Aorta (tissue), 5 donors: ENCODE results near the gene ASB15. TPM values are rescaled to one million over a fixed set of nuclear protein-coding genes. Genes with fewer than 3 reads are reported as not detected.

ENCODE experiments used
- ATAC-seq: fragments of 200-7000 bp; cut with Tn5 transposase; one replicate; pipeline ENCODE4 v1.9.1; 2022; ENCODE audit warnings: moderate library complexity; ENCODE audit not compliant: low FRiP score
- DNase-seq, 2 donors: peaks; one replicate each; pipeline ENCODE4 v3.0.0-alpha.2; 2020
- H3K27ac ChIP-seq, 2 donors: one replicate each; pipeline ENCODE4 v1.5.1; 2013; ENCODE audit warnings: low read length in 2 of 2, mild to moderate bottlenecking in 2 of 2, moderate library complexity in 2 of 2, control low read depth in 1 of 2, inconsistent platforms in 1 of 2, low read depth in 1 of 2
- H3K27me3 ChIP-seq, 2 donors: one replicate each; pipeline ENCODE4 v1.6.1; 2013; ENCODE audit warnings: control low read depth in 1 of 2, low read length in 1 of 2, mild to moderate bottlenecking in 1 of 2, moderate library complexity in 1 of 2; ENCODE audit not compliant: insufficient read depth in 2 of 2, control insufficient read depth in 1 of 2
- H3K36me3 ChIP-seq, 2 donors: one replicate each; pipeline ENCODE4 v1.6.1; 2013; ENCODE audit warnings: control low read depth in 1 of 2, low read length in 1 of 2, mild to moderate bottlenecking in 1 of 2; ENCODE audit not compliant: insufficient read depth in 2 of 2, control insufficient read depth in 1 of 2
- H3K4me1 ChIP-seq, 2 donors: one replicate each; pipeline ENCODE4 v1.6.1; 2013; ENCODE audit warnings: low read length in 2 of 2, control low read depth in 1 of 2, mild to moderate bottlenecking in 1 of 2, moderate library complexity in 1 of 2; ENCODE audit not compliant: insufficient read depth in 2 of 2, control insufficient read depth in 1 of 2
- H3K4me3 ChIP-seq, 2 donors: one replicate each; pipeline ENCODE4 v1.5.1; 2013; ENCODE audit warnings: low read length in 2 of 2, control low read depth in 1 of 2, mild to moderate bottlenecking in 1 of 2
- H3K9me3 ChIP-seq: one replicate; pipeline ENCODE4 v1.6.1; 2013; ENCODE audit warnings: mild to moderate bottlenecking, low read length; ENCODE audit not compliant: control insufficient read depth
- whole genome bisulfite sequencing, 2 donors: extraction: QIAGEN DNeasy Blood & Tissue Kit; methylation state at CpG; one replicate each; pipeline ENCODE4 v1.1.7; 2013; 5-methylcytosine and 5-hydroxymethylcytosine counted together
- intact Hi-C, 2 donors: fragments of 100-400 bp; cut with DNase I; formaldehyde crosslinking; loops; one replicate each; pipeline versions ENCODE4 v1.14.2 to v1.15.0; 2022
- polyA plus RNA-seq, 2 donors: library from polyadenylated mRNA; stranded (reverse); fragments of 200-250 nt; gene quantifications; one replicate each; pipeline ENCODE4 v1.2.3, GENCODE V29; 2013
- total RNA-seq, 2 donors: library from RNA; stranded (reverse); fragmentation: NEBNext Ultra II Directional; extraction: Animal tissue kit (Norgen Biotek cat#: 25700); gene quantifications; one replicate each; pipeline ENCODE4 v1.2.1, GENCODE V29; 2021
- donor health status: healthy with polysubstance abuse.
- donor health status: Bipolar disorder and iron deficiency.
- donor health status: DM: no; HTN: no; CAD: no.
- donor health status: DM: no; HTN: no; CAD: no.
- donor health status: DM: yes; HTN: yes; CAD: no.

Gene ASB15
- total and polyA plus RNA-seq, 4 donors, result 0.13 TPM; not detected in 3

DNA sequence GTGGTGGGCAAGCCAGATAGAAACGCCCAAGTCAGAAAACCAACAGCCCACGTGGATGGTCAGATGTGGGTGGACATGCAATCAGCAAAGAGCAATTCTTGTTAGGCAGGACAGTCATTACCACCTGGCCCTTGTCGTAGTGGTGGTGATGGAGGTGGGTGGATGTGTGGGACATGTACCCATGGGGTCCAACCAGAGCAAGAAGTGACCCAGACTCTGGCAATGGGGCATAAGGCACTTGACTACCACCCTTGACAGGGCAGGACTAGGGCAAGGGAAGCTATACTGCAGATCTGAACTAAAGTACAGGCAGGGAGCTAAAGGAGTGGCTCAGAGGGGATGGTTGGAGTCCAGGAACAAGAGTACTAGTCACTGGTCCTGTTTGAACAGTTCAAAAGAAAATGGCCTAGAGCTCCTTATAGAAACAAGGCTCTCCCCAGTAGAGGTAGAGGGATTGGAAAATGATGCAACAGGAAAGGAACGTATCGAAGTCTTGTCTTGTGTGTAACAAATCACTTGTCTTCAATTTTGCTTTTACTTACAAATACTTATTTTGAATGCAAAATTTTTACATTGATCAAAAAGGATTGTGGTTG is 71.6 kb downstream of the ASB15 start:
- H3K36me3 ChIP-seq, result no peaks in the 10 kb centered on the region
- H3K9me3 ChIP-seq, result no peaks in the 10 kb centered on the region
- no peak overlapping the region for H3K4me3 ChIP-seq
- intact Hi-C loops, result no loop called here
- no peaks in the 10 kb centered on the region for H3K27me3 ChIP-seq
- 92 to 93% methylated on average over 5 of the region's 5 CpGs for WGBS, 2 donors
- no peak overlapping the region for H3K27ac ChIP-seq
- DNase-seq (no peak), ATAC-seq (no peak)
- no peaks in the 10 kb centered on the region for H3K4me1 ChIP-seq

DNA sequence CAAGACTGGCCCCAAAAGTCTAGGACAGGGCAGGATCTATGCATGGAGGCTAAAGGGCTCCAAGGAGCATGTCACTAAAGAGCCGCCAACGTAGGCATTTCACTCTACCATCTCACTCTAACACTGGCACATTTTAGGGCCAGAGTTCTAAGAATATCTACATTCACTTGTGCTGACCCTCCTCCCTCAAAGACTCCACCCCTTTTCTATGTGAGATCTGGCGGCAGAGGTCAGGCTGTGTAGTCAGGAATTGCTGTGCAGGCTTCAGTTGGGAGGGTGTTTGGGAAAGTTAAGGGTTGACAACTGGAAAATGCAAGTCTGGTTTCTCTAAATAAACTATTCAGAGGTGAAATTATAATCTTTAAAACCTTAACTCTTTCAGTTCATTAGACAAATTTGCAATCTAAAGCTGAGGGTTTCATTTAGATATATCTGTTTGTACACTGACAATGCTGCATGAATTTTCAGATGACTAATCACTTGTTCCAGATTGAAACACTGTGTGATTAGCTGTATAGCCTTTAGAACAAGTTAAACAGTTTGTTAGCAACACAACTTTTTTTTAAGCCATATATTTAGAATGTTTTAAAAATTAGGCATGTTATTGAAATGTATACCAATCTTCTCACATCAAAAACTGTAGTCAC is 72.3 kb downstream of the ASB15 start:
- 56 to 65% methylated on average over 3 of the region's 3 CpGs for WGBS, 2 donors
- no peaks in the 10 kb centered on the region for H3K36me3 ChIP-seq
- no peak overlapping the region for H3K27ac ChIP-seq
- H3K4me1 ChIP-seq, result no peaks in the 10 kb centered on the region
- H3K27me3 ChIP-seq, result no peaks in the 10 kb centered on the region
- DNase-seq, result no peak
- ATAC-seq, result no peak
- no peak overlapping the region for H3K4me3 ChIP-seq
- intact Hi-C loops, result no loop called here
- no peaks in the 10 kb centered on the region for H3K9me3 ChIP-seq

DNA sequence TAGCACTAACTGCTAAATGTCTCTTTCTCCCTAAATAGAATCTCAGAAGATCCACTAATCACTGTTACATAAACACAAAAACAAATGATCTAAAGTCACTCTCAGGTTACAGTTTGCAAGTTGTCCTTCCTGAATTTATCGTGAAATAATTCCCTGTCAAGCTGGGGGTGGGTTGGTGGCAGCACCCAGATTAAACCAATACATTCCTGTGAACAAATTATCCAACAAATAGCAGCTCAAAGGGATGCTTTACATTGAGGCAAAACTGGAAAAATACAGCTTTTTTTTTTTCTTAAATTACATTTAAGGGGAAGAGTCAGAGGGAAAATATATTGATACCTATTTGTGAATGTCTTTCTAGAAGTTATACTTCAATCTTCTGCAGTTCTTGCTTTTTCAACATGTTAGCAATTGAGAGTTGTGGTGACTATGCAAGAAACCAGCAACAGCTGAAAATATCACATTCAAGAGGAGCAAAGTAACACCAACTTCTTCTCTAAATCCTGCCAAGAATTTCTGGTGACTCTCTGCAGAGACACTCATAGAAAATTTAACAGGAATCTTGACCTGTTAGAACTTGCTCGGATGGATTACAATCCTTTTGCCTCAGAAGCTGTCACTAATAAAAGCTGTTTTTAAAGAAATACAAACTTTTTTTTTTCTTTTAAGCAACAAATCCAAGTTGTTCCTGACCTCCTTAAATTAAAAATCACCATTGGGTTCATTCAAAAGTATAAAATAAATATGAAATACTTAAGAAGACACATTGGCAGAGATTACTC is 73.0 kb downstream of the ASB15 start:
- 19% methylated on average over 2 of the region's 2 CpGs for WGBS, 2 donors

DNA sequence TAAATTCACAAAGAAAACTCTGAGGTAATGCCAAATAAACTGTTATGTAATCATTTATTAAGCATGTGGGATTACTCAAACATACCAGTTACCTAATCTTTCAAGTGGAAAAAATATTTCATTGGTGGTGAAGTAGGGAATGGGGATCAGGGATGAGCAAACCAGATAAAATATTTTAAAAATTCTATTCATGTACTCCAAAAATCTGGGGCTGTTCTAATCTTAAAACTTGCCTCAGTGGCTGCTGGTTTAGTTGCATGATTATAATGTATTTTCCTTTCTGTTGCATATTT is 73.5 kb downstream of the ASB15 start:
- H3K27ac ChIP-seq, result no peak overlapping the region
- H3K9me3 ChIP-seq, result no peaks in the 10 kb centered on the region
- no peaks in the 10 kb centered on the region for H3K27me3 ChIP-seq
- intact Hi-C loops, result no loop called here
- H3K36me3 ChIP-seq, result no peaks in the 10 kb centered on the region
- no peak for DNase-seq
- no peaks in the 10 kb centered on the region for H3K4me1 ChIP-seq
- H3K4me3 ChIP-seq, result no peak overlapping the region
- ATAC-seq, result no peak

More for the DNA sequence above, 73.0 kb downstream of the ASB15 start:
- Histone ChIP-seq H3K9me3 (no peaks in the 10 kb centered on the region), H3K27ac (no peak overlapping the region), H3K4me3 (no peak overlapping the region), H3K4me1 (no peaks in the 10 kb centered on the region), H3K36me3 (no peaks in the 10 kb centered on the region), H3K27me3 (no peaks in the 10 kb centered on the region)
- intact Hi-C loops, result no loop called here
- DNase-seq (no peak), ATAC-seq (peak; percentile 13)

DNA sequence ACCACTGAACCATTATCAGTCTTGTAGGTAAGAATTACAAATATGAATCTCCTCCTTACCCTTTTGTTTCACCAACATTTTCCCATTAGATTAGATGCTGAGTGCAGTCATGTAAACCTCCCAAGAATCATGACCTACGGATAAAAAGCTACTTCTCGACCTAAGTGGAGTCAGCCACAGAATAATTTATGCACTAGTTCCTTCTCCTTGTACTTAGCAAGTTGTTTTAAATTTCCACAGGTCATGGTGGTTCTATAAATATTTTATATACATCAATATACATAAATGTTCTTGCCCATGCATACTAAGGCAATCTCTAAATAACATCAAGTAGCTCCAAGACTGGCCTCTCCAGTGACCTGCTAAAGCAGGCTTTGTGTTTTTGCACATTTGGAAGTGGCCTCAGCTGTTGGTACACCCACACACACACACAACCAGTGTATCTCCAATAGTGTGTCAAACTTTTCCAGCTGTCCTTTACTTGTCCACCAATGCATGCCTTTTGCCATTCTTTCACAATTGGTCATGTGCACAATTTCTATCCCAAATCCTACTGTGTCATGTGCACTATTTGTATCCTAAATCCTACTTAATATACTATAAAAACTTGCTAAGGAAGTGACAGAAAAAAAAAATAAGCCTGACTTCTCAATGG is 75.6 kb downstream of the ASB15 start:
- H3K27ac ChIP-seq, result no peak overlapping the region
- intact Hi-C loops, result no loop called here
- no peaks in the 10 kb centered on the region for H3K27me3 ChIP-seq
- DNase-seq (no peak), ATAC-seq (no peak)
- 78 to 80% methylated on average over 2 of the region's 2 CpGs for WGBS, 2 donors
- H3K9me3 ChIP-seq, result no peaks in the 10 kb centered on the region
- H3K36me3 ChIP-seq, result no peaks in the 10 kb centered on the region
- H3K4me1 ChIP-seq, result no peaks in the 10 kb centered on the region
- no peak overlapping the region for H3K4me3 ChIP-seq

DNA sequence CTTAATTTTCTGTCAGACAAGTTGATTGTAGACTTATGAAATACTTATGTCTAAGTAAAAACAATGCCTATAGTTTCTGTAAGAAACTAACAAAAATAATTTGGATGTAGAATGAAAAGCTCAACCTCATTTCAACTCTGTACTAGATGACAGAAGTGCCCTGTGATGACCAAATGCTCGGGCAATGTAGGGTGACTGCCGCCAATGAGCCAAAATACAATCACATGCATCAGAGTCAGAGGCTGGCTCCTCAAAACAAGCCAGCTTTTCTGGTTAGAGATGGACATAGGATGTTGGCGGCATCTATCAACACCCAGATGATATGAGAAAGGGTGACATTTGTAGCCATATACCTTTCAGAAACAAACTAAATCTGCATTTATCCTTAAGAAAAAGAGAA is 78.0 kb downstream of the ASB15 start:
- Histone ChIP-seq H3K27me3 (no peaks in the 10 kb centered on the region), H3K4me1 (no peaks in the 10 kb centered on the region), H3K27ac (no peak overlapping the region), H3K9me3 (no peaks in the 10 kb centered on the region), H3K36me3 (no peaks in the 10 kb centered on the region), H3K4me3 (no peak overlapping the region)
- DNase-seq, result no peak
- ATAC-seq, result no peak
- intact Hi-C loops, result loop anchor here in 1 of 2 donors (5.0 kb wide), 1 partner anchor 188 kb away; no protein-coding TSS in a partner anchor
- WGBS, 2 donors, result 90% methylated on average over 3 of the region's 3 CpGs

DNA sequence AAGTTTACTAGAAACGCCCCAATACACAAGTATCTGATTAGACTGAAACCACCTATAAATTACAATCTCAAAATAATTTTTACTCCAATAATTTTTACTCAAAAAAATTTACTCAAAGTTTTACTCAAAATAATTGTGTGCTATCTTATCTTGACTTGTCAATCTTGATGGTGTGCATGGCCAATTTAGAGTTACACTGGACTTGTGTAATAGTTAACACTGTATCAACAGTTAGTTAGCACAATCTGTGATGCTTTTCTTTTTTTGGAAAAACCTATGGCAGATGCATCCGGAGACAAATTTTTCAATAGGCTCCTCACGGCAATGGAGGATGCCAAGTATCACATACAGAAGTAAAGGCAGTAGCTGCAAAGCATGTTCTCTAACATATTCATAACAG is 79.0 kb downstream of the ASB15 start:
- no peaks in the 10 kb centered on the region for H3K9me3 ChIP-seq
- no peaks in the 10 kb centered on the region for H3K27me3 ChIP-seq
- DNase-seq (no peak), ATAC-seq (no peak)
- no peak overlapping the region for H3K4me3 ChIP-seq
- no peak overlapping the region for H3K27ac ChIP-seq
- 67 to 71% methylated on average over 3 of the region's 3 CpGs for WGBS, 2 donors
- H3K36me3 ChIP-seq, result no peaks in the 10 kb centered on the region
- no peaks in the 10 kb centered on the region for H3K4me1 ChIP-seq
- intact Hi-C loops, result loop anchor here in 1 of 2 donors (5.0 kb wide), 1 partner anchor 187 kb away; no protein-coding TSS in a partner anchor

DNA sequence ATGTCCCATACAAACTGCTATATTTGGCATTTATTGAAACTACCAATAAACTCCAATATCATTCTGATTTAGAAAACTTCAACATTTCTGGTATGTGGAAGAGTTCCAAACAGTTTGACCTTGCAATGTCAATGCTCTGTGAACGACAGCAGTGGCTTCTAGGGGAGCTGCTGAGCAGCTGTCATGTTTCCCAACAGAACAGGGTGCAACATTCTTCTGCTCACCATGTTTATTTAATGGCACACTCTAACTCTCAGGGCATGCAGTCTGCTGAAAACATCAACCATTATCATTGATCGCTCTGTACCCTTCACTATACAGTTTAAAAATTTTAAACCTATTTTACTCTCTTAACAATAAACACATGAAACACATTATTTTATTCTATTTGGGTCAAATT is 79.9 kb downstream of the ASB15 start:
- Histone ChIP-seq H3K9me3 (no peaks in the 10 kb centered on the region), H3K27me3 (no peaks in the 10 kb centered on the region), H3K4me3 (no peak overlapping the region), H3K36me3 (no peaks in the 10 kb centered on the region), H3K27ac (no peak overlapping the region), H3K4me1 (no peaks in the 10 kb centered on the region)
- 59 to 66% methylated on average over 2 of the region's 2 CpGs for WGBS, 2 donors
- no peak for ATAC-seq
- intact Hi-C loops, result loop anchor here in 1 of 2 donors (5.0 kb wide), 1 partner anchor 186 kb away; no protein-coding TSS in a partner anchor
- DNase-seq, result no peak
